Stimulated activated CD4-positive, alpha-beta T cell treated with anti-CD3 and anti-CD28 coated beads, Interleukin-15, amount 100 ng/mL, for 48 hours (primary cell): ENCODE measurements around the gene CLDN14.

Experiments used
- DNase-seq, 2 donors: peaks; one replicate each; pipeline ENCODE4 v3.0.0-alpha.2; 2020; ENCODE audit warnings: low read depth in 2 of 2

The CLDN14 gene

DNA sequence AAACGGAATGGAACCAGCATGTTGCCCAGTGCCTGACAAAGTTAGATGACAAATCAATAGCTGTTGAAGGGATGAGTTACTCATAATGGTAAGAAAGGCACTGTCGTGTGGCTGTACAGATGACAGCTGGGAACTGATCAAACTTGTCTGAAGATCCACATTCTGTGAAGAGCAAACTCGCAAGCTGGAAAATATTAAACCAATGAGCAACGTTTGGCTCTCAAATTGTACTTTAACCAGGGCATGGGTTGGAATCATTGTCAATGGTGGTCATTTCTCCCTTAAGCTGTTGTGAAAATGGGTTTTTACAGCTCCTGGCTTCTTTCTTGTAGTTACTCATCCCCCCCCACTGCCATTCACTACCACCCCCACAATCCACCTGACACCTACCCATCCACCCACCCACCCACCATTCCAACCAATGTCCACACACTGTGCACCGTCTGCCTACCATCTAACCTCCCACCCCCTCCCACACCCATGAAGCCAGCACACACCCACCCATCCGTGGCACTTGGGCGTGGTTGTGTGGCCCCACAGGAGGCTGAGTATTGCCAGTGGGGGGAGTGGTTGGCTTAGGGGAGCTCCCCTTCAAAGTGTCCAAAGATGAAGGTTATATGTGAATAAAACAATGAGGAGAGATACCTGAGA, 46.7 kb downstream of the CLDN14 start:
- DNase-seq: no peak

GRCh38 chr21:36431252-36431651, 48.7 kb downstream of the CLDN14 start:
- no peak for DNase-seq

DNA sequence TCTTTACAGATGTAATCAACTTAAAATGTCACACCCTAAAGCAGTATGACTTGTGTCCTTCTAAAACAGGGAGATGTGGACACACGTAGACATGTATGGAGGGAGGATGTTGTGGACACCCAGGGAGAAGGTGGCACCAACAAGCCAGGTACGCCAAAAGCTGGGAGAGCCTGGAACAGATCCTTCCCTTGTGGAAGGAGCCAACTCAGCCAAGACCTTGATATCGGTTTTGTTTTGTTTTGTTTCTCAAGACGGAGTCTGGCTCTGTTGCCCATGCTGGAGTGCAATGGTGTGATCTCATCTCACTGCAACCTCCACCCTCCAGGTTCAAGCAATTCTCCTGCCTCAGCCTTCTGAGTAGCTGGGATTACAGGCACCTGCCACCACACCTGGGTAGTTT, 49.1 kb downstream of the CLDN14 start:
- DNase-seq: no peak

DNA sequence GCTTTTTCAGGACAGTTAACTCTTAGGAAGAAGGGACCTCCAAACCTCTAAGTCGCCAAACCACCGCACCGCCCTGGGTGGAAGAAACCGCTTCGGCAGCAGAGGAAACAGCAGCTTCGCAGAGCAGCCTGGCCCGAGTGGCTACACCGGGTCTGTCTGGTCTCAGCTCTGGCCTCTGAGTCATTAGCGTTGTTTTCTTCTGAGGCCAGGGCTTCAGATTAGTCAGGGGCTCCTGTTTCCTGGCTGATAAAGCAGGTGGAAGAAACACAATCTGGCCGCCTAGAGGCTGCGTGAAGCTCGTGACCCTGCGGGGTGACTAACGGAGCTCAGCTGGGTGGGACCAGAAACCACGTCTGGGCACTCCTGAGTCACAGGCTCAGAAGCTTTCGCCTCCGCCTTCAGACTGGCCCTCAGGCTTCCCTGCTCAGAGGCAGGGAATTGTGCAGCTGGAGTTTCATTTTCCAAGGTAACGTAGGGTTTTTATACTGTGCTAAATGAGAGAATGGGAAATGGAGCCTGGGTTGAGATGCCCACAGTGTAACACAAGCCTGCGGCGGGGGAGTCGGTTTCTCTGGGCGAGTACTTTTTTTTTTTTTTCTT, 49.9 kb downstream of the CLDN14 start:
- peak; percentile 78 for DNase-seq

DNA sequence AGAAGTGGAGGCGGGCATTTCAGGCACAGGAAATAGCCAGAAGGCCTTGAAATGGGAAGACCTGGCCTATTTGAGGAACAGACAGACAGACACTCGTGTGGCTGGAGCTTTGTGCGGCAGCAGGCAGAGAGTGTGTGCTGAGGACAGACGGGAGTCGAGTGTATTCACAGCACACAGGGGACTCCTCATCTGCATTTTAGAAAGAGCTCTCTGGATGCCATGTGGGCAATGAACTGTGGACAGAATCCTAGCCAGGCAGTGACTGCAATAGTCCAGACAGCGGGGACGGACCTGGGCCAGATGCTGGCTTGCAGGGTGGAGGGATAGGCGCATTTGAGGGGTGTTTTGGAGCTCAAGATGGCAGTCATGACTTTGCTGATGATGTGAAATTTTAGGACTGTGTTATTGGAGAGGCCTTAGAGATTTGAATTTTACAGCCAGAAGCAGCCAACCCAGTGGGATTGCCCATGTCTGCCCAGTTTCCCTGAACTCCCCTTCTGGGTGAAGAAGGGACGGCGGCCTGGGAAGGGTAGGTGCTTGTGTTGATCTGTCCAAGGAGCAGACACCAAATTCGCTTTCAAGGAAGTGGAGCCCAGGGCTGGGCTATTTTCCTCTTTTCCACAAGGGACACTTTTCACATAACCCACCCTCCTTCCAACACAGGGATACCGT, 51.0 kb downstream of the CLDN14 start:
- no peak for DNase-seq

DNA sequence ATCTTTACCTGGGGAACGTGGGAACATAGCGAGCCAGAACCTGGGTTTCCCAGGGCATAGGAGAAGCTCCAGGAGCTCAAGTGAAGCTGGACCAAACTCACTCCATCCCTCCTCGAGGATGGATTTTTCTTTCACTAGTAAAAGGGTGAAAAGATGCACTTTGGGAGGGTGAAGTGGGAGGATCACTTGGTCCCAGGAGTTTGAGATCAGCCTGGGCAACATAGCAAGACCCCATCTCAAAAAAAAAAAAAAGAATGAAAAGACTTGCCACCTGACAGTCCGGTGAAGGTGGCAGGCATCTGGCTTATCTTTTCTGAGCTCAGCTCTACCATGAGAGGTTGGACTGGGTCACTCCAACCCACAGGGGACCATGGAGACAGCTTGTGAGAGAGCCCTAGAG, 52.4 kb downstream of the CLDN14 start:
- no peak for DNase-seq

- DNase-seq: no peak
These were observed 54.6 kb downstream of the CLDN14 start for GRCh38 chr21:36425286-36425685.

GRCh38 chr21:36424592-36424991, 55.3 kb downstream of the CLDN14 start:
- DNase-seq: no peak

DNA sequence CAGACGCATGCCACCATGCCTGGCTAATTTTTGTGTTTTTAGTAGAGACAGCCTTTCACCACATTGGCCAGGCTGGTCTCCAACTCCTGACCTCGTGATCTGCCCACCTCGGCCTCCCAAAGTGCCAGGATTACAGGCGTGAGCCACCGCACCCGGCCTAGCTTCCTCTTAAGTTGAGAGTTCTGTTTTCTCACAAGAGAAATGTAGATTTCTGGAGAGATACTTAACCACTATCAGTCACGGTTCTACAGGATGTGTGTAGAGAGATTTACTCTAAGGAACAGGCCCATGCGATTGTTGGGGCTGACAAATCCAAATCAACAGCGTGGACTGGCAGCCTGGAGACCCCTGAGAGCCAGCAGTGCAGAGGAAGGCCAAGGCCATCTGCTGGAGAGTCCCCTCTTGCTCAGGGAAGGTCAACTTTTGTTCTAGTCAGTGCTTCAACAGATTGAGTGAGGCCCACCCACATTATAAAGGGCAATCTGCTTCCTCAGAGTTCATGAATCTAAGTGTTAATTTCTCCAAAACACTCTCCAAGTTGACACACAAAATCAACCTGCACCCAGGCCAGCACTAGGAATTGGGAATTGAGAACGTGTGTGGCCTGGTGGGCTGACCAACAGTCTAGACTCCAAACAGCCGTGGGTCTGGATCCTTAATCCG, 56.0 kb downstream of the CLDN14 start:
- DNase-seq: no peak

- DNase-seq: peak in 1 of 2 donors; percentile 9
These were observed 57.4 kb downstream of the CLDN14 start for GRCh38 chr21:36422279-36423098.

DNA sequence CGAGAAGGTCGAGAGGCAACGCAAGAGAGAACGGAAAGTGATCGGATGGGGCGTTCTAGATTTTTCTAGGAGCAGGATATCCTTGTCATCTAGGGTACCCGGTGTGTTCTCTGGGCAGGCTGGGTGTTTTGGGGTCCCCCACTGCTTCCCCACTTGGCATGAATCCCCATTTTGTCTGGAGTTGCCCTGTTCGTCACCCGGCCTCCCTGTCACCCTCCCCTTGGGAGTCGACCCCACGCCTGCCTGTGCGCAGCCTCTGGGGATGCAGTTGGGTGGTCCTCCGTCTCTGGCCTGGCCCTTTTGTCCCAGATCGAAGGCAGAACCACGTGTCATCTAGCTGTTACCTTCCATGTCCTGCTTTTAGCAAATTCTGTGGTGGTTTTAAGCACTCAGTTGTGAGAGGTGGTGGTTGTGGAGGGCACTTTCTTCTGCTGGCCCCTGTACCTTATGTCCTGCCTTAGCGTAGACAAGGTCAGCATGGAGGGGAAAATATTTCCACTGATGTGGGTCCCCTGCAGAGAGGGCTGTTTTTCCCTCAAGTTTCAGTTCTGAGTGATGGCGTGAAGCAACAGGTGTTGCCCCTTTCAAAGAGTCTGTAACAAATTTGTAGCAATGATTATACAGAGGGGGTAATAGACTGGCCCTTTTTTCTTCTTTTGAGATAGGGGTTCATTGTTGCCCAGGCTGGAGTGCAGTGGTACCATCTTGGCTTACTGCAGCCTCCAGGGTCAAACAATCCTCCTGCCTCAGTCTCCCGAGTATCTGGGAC, 59.2 kb downstream of the CLDN14 start:
- DNase-seq: no peak

DNA sequence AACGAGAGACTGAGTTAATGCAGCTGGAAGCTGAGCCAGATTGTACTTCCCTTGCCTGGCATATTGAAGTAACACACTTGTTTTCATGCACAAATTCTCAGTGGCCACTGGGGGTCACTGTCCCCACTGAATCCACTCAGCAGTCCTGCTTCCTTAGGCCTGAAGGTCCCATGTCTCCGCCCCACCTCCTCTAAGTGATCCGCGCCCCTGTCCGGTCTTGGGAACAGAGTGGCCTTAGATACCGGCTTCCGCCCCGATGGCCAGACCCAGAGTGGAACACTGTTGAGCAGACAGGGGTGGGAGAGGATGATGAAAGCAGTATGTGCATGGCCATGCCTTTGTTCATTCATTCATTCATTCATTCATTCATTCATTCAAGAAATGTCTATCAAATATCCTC, 59.9 kb downstream of the CLDN14 start:
- peak; percentile 17 to 22 for DNase-seq

DNA sequence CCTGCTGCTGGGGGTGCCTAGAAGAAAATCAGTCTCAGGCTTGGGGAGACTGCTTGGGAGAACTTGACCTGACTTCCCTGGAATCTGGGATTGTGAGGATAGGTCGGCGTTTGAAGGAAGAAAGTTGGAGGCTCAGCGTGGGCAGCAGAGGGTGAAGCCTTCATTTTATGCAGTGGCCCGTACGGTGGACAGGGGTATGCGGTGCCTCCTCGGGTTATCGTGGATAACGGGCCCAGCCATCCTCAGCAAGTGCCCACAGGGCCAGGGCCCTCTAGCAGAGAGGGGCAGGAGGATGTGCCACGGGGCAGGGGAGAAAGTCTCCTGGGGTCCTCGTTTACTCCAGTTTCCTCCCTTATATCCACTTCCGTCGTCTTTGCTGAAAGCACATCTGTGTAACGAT, 60.7 kb downstream of the CLDN14 start:
- DNase-seq: no peak

- DNase-seq: no peak
These were observed 64.5 kb downstream of the CLDN14 start for GRCh38 chr21:36415375-36415774.

DNA sequence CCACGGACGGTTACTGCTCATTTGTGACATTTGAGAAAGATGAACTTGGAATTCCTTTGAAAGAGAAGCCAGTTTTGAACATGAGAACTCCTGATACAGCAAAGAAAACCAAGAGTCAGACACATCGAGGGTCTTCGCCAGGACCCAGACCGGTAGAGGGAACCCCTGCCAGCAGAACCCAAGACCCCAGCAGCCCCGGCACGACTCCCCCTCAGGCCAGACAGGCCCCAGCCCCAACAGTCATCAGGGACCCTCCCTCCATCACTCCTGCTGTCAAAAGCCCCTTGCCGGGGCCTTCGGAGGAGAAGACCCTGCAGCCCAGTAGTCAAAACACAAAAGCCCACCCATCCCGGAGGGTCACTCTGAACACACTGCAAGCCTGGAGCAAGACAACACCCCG, 67.0 kb downstream of the CLDN14 start:
- no peak for DNase-seq

- DNase-seq: no peak
These were observed 68.6 kb downstream of the CLDN14 start for GRCh38 chr21:36411301-36411700.
